GM18507 (cell line): ENCODE measurements around the gene RTL10.

Experiments
- DNase-seq: peaks from one replicate; pipeline ENCODE4 v3.0.0; 2011; ENCODE audit warnings: low read depth; ENCODE audit not compliant: insufficient read length; ENCODE audit errors: extremely low spot score
- FAIRE-seq: peaks from 2 replicates; lab custom pipeline; 2011; peaks lifted over from hg19 to GRCh38; lab: Jason Lieb, UNC

Gene RTL10

DNA sequence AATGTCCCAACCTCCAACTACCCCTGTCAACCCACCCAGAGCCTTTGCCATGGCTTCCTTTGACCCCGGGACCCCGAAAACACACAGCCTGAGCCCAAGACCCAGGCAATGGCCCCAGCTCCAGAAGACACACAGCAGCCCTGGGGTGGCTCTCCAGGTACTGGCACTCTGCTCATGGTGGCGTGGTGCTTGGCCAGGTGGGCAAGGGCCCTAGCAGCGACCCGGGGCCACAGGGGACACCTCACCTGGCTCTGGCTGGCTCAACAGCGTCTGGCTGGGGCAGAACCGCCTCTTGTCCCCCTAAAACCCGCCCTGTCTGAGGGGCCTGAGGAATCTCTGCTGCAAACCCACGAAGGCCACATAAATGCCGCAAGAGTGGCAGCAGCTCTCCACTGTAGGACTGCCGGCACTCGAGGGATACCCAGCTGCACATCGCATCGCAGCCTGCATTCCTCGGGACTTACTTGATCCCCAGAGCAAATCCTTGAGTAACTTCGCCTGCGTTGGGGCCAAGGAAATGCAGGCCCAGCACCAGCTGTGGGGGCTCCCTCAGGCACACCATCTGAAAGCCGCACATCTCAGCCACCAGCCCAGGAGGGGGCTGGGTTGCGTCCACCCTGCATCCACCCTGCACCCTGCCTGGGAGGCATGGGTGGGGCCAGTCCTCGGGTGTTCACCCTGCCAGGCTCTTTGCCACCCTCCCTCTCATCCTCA, 23.1 kb upstream of the RTL10 start:
- FAIRE-seq: no peak
- no peak for DNase-seq

DNA sequence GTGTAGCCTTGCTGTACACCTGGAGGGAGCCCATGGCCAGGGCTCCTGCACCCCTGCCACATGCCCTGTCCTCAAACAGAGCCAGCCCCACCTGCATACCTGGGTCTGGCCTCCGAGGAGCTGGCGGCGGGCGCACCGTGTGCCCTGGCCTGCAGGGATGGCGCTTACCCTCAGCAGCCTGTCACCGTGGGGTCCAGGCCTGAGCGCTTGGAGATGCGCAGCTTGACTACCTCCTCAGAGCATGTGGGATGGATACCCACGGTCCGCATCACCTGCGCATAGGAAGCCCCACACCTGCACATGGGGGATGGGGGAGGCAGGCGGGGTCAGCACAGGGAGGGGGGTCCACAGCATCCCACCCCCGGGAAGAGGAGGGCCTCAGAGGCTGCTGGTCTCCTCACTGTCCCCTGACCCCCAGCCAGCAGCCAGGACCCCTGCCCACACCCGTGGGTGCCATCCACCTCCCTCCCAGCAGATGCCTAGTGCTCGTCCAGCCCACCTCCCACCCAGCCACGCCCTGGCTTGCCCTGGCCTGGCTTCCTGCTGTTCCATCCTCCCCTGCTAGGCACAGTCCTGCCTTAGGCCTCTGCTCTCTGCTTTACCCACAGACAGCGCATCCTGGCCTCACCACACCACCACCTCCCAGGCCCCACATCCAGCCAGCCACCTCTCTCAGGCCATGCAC, 22.4 kb upstream of the RTL10 start:
- no peak for FAIRE-seq

DNA sequence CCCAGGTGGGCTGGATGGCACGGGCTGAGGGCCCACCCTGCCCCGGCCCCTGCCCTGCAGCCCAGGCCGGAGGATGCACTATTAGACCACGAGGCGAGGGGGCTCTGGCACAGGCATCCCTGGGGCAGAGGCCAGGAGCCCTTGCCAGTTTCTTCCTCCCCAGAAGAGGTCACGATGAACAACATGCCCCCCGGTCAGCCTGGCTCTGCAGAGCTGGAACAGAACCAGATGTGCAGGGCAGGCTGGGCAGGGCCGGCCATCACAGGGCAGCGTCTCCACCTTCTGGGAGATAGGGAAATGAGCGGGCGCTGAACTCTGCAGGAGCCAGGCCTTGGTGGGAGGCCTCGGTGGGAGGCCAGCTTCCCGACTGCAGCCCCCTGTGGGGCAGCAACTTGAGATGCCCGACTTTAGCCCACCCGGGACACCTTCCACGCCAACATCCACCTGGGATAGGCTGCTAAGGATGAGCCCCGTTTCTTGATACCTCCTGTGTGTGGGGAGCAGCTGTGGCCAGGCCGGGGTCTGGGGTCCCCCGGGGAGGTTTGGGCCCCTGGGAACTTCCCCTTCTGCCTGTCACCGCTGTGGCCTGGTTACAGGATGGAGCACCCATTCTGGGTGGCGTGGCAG, 21.8 kb upstream of the RTL10 start:
- DNase-seq (no peak), FAIRE-seq (no peak)

More for the DNA sequence above, 22.4 kb upstream of the RTL10 start:
- DNase-seq: no peak

DNA sequence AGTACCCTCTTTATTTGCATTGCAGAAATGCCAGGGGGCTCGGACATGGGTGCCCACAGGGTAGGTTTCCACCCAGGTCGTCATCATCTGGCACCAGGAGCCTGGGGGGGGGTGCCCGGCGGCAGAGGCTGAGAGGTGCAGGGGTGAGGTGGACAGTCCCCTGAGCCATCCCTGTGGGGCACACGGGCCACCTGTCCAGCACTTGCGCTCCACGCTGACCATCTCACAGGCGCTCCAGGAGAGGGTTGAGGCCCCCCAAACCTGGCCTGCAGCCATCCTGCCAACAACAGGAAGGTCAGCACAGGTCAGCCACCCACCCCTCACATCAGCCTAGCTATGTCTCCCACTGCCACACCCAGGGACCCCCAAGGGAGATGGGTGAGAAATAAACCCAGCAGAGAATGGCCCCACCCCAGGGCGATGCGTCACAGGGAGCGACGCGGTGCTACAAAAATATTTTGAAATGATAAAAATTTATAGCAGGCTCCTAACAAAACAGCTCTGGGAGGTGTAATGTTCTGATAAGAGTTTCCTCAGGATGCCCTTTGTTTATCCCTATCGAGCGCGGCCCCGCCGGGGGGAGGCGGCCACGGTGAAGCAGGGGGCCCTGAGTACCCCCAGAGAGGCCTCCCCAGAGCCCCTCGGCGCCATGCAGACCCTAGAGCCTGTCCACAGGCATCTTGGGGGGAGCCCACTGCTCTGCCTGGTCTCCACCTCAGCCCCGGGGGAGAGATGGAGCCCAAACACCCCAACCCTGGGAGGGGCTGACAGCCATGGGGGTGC, 21.0 kb upstream of the RTL10 start:
- no peak for FAIRE-seq
- no peak for DNase-seq

DNA sequence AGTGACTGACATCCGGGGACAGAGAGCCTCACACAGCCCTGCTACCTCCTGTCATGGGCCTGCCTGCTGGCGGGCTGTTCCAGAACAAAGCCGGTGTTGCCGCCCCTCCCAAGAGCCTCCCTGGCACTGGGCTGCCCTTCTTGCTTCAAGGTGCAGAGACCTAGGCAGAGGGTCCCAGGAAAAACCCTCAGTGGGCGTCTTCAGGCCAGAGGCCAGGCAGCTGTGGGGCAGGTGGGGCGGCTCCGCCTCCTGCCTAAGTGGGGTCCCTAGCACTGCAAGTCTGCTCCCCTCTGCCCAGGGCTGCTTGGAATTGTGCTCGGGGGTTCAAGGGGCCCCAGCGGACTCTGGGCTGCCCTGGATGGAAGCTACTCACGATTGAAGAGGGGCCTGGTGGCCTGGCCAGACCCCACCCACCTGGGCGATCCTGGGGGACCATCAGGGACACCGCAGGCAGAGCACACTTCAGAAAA, 20.4 kb upstream of the RTL10 start:
- no peak for FAIRE-seq
- no peak for DNase-seq

DNA sequence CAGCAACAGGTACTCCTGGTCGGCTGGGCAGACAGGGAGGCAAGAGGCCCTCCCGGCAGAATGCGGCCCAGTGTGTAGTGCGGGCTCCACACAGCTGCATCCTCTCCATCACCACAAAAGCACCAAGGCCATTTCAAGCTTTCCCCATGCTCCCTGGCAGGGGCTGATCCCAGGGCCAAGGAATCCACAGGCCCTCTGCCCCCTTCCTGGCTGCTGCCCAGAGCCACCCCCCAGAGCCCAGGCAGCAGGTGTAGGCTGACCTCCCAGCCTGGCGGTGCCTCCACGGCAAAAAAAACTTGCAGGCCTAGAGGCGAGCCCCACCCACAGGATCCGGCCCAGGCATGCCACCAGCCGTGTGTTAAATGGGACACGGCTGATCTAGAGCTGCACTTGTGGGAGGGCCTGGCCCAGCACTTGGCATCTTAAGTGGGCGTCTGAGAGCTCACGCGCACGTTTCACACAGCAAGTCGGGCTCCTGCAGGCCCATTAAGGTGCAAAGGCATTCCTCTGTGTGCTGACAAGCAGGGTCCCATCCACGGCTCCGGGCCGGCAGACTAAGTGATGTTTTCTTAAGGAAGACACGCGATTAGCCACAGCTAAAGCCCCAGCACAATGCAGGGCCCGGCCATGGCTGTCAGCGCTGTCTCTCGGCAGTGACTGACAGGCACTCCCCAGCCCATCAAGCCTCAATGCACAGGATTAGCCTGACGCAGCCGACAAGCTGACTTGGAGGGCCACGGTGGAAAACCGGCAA, 19.8 kb upstream of the RTL10 start:
- DNase-seq (no peak), FAIRE-seq (no peak)

DNA sequence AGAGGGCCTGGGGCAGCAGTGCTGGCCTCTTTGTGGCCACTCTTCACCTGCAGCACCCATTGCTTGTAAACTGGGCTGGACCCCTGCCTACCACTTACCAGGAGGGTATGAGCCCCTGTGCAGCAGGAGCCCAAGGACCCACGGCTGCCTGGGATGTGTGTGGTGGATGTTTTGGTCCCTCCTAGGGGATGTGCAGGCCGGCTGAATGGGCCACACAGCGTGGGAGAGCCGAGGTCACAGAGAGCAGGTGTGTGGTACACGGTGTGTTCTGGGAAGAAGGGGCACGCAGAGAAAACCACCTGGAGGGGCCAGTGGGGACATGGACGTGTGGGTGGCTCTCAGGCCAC, 19.3 kb upstream of the RTL10 start:
- no peak for DNase-seq
- FAIRE-seq: no peak

DNA sequence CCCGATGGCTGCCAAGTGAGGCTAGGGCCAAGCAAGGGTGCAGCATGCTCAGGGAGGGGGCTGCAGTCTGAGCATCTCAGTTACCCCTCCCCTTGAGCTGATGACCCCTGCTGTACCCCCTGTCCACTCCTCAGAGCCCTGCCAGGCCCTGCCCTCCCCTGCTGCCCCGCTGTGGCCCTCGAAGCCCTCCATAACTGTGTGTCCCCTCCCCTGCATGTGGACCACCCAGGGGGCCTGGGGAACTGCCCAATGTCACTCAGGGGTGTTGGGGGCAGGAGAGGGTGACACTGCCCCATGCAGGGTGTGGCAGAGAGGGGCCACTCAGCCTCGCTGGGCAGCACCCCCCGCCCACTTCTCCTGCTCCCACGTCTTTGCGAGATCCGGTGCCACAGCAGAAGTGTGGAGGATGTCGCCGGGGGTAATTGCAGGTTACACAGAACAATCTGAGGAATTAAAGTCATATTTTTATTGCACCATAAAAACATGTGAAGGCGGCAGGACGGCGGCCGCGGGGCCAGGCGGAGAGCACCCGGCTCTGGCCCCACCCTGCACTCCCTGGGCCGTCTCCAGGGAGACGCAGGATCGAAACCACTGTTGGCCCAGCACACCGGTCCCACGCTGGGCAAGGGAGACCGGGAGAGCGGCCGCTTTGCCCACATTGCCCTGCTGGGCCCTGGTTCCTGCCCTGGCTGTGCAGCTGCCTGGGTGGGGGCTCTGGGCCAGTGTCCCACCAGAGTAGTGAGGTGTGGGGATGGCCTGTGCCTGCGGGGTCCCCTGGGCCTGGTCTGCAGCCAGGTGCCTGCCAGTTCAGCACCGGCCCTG, 18.7 kb upstream of the RTL10 start:
- DNase-seq: no peak
- no peak for FAIRE-seq

DNA sequence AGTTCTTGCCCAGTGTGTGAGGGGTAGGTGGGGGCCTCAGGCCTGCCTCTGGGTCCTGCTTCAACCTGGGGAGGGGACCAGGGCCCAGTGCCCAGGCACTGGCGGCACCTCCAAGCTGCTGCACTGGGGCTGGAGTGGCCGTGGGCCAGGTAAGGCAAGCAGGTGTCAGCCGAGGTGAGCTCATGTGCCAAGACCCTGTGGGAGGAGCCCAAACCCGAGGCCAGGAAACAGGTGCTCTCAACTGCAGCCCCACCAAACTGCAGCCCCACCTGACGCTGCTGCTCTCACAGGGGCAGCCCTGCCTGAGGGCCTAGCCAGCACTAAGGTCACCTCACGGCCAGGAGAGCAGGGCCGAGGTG, 18.1 kb upstream of the RTL10 start:
- FAIRE-seq (no peak), DNase-seq (no peak)

DNA sequence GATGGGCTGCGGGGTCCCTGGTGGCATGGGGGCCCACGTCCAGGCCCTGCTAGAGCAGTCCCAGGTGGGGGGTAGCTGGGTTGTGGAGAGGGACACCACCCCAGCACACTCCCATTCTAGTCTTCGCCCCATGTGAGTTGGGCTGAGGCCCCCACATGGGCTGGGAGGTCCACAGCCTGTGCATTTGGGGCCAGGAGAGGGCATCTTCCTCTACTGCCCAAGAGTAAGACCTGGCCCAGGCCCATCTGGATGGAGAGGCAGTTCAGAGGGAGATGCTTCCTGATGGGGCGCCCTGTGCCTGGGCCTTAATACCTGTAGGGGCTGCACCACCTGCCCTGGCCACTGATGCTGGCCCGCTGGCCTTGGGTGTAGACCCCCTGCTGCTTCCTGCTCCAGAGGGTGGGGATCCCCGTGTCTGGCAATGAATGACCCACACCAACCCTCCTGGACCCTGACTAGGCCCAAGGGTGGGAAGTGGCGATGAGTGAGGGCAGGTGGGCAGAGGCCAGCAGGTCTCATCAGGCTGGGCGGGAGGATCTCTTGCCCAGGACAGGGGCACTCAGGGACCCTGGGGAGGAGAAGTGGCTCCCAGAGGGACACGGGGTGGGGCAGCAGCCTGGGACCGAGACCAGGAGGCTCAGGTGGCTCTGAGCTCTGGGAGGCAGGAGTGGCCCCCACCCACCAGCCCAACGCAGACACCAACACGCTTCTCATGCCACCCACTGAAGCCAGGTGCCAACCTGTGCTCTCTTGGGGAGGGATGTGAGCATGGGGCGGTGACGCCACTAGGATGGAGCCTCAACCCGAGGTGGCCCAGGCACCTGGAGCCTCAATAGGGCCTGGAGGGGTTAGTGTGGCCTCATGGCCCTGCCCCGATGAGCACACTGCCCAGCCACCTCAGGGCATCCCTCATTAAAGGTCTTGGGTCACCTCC, 17.4 kb upstream of the RTL10 start:
- DNase-seq (no peak), FAIRE-seq (no peak)

DNA sequence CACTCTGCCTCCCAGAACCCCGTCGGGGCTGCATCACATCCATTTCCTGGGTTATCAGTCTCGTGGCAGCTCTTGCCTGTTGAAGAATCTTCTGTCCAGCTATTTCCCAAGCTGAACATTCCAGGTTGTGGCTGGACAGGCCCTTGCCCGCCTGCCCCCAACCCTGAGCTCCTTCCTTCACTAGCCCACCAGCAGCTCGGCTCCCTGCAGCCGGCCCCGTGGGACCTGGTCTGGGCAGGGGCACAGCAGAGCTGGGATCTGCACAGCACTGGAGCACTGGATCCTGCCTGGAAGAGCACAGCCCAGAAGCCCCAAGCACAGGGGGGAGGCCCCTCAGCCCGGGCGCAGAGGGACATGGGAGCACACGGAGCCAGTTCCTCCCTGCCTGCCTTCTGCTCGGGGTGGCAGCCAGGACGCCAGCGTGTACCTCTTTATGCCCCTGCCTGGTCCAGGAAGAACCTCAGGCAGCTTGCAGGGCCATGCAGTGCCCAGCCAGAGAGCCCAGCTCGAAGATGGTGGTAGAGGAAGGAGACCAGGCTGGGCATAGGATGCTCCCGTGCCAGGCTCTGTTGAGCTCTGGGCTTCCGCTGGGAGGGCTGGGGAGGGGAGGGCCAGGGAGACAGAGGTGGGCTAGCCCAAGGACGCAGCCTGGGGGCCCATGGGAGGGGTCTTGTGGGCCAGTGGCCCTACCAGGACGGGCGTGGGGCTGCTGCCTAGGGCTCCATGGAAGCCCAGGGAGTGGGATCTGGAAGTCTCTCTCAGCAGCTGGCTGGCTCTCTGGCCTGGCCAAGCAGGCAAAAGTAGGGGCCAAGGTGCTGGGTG, 16.6 kb upstream of the RTL10 start:
- FAIRE-seq: no peak
- DNase-seq: no peak

DNA sequence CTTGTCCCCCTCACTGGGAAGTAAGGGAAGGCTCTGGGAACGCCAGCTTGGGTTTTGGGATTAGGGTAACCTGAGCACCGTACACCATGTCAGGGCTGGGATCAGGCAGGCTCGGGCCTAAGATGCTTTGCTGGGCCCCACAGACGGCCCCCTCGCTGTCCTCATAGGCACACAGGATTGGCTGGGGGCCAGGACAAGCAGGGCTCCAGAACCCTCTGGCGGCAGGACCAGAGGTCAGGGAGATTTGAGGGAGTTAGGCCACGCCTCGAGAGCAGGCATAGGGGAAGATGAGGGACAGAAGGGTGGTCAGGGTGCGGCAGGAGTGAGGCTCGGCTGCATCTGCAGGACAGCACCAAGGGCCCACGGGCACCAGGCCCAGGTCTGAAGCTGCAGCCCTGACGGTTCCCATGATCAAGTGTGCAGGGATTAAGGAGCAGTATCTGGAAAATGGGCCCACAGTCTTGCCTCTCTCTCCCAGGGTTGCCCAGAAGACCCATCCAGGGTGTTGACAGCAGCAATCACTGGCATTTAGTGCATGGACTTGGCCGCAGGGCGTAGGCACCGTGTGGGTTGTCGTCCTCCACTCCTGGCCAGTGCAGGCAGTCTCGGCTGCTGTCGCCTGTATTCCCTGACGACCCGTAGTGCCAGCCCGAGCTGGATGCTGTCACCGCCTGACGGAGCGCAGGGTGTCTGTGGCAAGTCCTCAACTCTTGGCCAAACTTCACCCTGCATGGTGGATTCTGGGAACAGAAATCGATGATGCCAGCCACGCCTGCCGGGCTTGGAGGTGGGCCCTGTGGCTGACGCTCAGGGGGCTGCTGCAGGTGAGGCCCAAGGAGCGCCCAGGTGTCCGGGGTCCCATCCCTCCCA, 15.7 kb upstream of the RTL10 start:
- FAIRE-seq (no peak), DNase-seq (no peak)

DNA sequence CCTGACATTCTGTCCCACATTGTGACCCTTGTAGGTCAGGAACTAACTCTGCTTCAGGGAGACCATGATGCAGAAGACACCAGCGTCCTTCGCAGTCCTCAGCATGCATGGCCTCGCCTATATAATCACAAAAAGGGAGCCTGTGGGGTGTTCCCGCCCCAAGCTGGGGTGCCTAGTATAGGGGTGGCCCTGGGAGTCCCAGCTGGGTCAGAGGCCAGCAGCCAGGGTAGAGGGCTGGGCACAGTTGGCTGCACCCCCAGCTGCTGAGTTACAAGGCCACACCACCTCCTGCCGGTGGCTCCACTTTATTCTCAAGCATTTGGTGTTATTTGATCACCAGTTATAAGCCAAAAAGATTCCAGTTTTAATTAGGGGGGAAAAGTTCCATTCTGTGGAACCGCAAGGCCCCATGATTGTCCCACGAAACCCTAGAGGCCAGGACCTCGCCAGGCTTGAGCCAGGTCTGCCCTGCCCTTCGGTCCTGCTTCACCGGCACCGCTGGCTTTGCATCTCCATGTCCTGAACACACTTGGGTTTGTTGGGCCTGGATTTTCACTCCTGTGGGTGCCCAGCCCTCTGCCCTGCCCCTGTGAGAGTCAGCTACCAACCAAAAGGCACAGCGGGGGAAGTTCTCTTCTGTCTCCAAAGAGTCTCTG, 15.0 kb upstream of the RTL10 start:
- FAIRE-seq: no peak
- no peak for DNase-seq

DNA sequence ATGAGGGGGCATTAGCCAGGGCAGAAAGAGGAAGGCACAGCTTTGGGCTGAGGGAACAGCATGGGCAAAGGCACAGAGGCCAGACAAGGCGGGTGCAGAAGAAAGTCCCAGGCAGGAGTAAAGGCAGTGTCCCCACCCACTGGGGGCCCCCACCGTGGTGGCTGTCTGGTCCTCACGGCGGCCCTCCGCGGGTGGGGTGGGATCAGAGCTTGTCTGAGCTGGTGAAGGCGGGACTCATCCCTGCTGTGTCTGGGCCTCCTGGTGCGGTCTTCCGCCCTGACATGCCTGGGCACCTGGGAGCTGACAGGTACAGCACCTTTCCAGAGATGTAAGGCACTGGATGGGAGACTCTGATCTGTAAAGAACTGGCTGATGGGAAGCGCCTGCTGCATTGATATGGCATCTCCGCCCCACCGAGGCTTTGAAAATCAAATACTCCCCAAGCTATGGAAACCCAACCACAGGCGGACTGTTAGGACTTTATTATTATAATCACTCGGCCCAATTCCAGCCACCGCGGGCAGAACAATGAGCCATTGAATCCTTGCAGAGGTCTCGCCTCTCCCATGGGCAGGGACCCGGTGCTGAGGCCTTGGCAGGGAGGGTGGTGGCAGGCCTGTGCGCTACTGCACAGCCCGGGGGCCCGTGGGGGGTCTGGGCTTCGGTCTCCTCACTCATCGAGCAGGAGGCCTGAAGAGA, 14.2 kb upstream of the RTL10 start:
- FAIRE-seq: no peak
- DNase-seq: no peak

DNA sequence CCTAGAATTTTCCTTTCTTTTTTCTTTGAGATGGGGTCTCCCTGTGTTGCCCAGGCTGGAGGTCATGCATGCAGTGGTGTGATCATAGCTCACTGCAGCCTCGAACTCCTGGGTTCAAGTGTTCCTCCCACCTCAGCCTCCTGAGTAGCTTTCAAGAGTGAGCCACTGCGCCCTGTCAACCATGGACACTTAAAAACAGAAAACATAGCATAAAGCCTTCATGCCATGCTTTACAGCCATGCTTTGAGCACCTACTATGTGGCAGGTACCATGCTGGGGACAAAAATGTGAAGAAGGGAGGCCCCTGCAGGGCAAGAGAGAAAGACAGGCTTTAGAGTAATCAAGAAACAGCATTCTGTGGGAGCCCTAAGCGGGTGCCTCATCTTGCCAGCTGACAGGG, 13.7 kb upstream of the RTL10 start:
- FAIRE-seq (no peak), DNase-seq (no peak)
